H9 (cell line): ENCODE measurements around the gene UROS. TPM values are rescaled to one million over a fixed set of nuclear protein-coding genes. Genes with fewer than 3 reads are reported as not detected.

Source experiments
- DNase-seq: peaks from one replicate; pipeline ENCODE4 v3.0.0-alpha.2; 2017
- H2AFZ ChIP-seq: one replicate; pipeline ENCODE4 v1.6.1; 2013; ENCODE audit warnings: mild to moderate bottlenecking, low read length, control low read depth, moderate library complexity
- H2AK5ac ChIP-seq: 2 replicates; pipeline ENCODE4 v1.6.1; 2013; ENCODE audit warnings: low read length, control low read depth, mixed read lengths; ENCODE audit not compliant: insufficient read length
- H2BK120ac ChIP-seq: one replicate; pipeline ENCODE4 v1.6.1; 2013; ENCODE audit warnings: low read depth, mild to moderate bottlenecking, low read length, control low read depth, inconsistent platforms; ENCODE audit not compliant: poor library complexity, severe bottlenecking
- H2BK12ac ChIP-seq: 2 replicates; pipeline ENCODE4 v1.6.1; 2013; ENCODE audit warnings: low read length, control low read depth, mixed read lengths, low read depth; ENCODE audit not compliant: insufficient read length
- H2BK15ac ChIP-seq: 2 replicates; pipeline ENCODE4 v1.6.1; 2013; ENCODE audit warnings: low read depth, low read length, control low read depth
- H2BK20ac ChIP-seq: one replicate; pipeline ENCODE4 v1.6.1; 2013; ENCODE audit warnings: low read depth, mild to moderate bottlenecking, low read length, control low read depth, inconsistent platforms; ENCODE audit not compliant: poor library complexity, severe bottlenecking
- H2BK5ac ChIP-seq: 2 replicates; pipeline ENCODE4 v1.6.1; 2013; ENCODE audit warnings: low read length, control low read depth, mixed read lengths; ENCODE audit not compliant: insufficient read length
- H3K14ac ChIP-seq: 2 replicates; pipeline ENCODE4 v1.6.1; 2013; ENCODE audit warnings: low read length, control low read depth; ENCODE audit not compliant: insufficient read depth
- H3K18ac ChIP-seq: 2 replicates; pipeline ENCODE4 v1.6.1; 2013; ENCODE audit warnings: low read depth, mild to moderate bottlenecking, mixed read lengths, low read length, control low read depth; ENCODE audit not compliant: insufficient read length
- H3K23ac ChIP-seq: 2 replicates; pipeline ENCODE4 v1.6.1; 2013; ENCODE audit warnings: low read length, control low read depth, mixed read lengths, low read depth; ENCODE audit not compliant: insufficient read length
- H3K23me2 ChIP-seq: 2 replicates; pipeline ENCODE4 v1.6.1; 2013; ENCODE audit warnings: low read depth, mild to moderate bottlenecking, mixed read lengths, low read length, control low read depth; ENCODE audit not compliant: insufficient read length, poor library complexity, severe bottlenecking
- H3K27ac ChIP-seq: 2 replicates; pipeline ENCODE4 v1.5.1; 2013; ENCODE audit warnings: low read length, control low read depth, mixed read lengths, low read depth; ENCODE audit not compliant: insufficient read length
- H3K27me3 ChIP-seq: 2 replicates; pipeline ENCODE4 v1.6.1; 2013; ENCODE audit warnings: low read length, control low read depth, inconsistent platforms; ENCODE audit not compliant: insufficient read depth
- H3K4ac ChIP-seq: 2 replicates; pipeline ENCODE4 v1.6.1; 2013; ENCODE audit warnings: low read depth, mild to moderate bottlenecking, control low read depth, inconsistent platforms, low read length, moderate library complexity
- H3K4me1 ChIP-seq: 2 replicates; pipeline ENCODE4 v1.6.1; 2013; ENCODE audit warnings: low read length, control low read depth, inconsistent platforms; ENCODE audit not compliant: insufficient read depth
- H3K4me2 ChIP-seq: 2 replicates; pipeline ENCODE4 v1.6.1; 2013; ENCODE audit warnings: low read length, control low read depth, mixed read lengths; ENCODE audit not compliant: insufficient read length, insufficient read depth
- H3K56ac ChIP-seq: 2 replicates; pipeline ENCODE4 v1.6.1; 2013; ENCODE audit warnings: low read depth, mild to moderate bottlenecking, mixed read lengths, low read length, control low read depth; ENCODE audit not compliant: insufficient read length
- H3K79me1 ChIP-seq: 2 replicates; pipeline ENCODE4 v1.6.1; 2013; ENCODE audit warnings: low read depth, mild to moderate bottlenecking, moderate library complexity, low read length, control low read depth, inconsistent platforms; ENCODE audit not compliant: insufficient read depth, poor library complexity, severe bottlenecking
- H3K79me2 ChIP-seq: 2 replicates; pipeline ENCODE4 v1.6.1; 2013; ENCODE audit warnings: low read length, control low read depth, inconsistent platforms; ENCODE audit not compliant: insufficient read depth
- H3K9ac ChIP-seq: 2 replicates; pipeline ENCODE4 v1.6.1; 2013; ENCODE audit warnings: low read length, control low read depth, mixed read lengths; ENCODE audit not compliant: insufficient read length; ENCODE audit errors: extremely low read depth
- H3K9me3 ChIP-seq: one replicate; pipeline ENCODE4 v1.6.1; 2013; ENCODE audit warnings: low read depth, low read length, inconsistent platforms; ENCODE audit not compliant: control insufficient read depth
- H3T11ph ChIP-seq: one replicate; pipeline ENCODE4 v1.6.1; 2013; ENCODE audit warnings: mild to moderate bottlenecking, low read length, control low read depth, inconsistent platforms
- H4K20me1 ChIP-seq: one replicate; pipeline ENCODE4 v1.6.1; 2013; ENCODE audit not compliant: control insufficient read depth, insufficient read length, insufficient read depth
- H4K5ac ChIP-seq: 2 replicates; pipeline ENCODE4 v1.6.1; 2013; ENCODE audit warnings: low read depth, mild to moderate bottlenecking, mixed read lengths, low read length, control low read depth; ENCODE audit not compliant: insufficient read length
- H4K8ac ChIP-seq: replicated peaks from 2 replicates; pipeline ENCODE4 v1.6.1; 2013; ENCODE audit warnings: low read length, control low read depth, mixed read lengths, low read depth; ENCODE audit not compliant: insufficient read length
- H4K91ac ChIP-seq: 2 replicates; pipeline ENCODE4 v1.6.1; 2013; ENCODE audit warnings: low read depth, mild to moderate bottlenecking, moderate library complexity, mixed read lengths, low read length, control low read depth; ENCODE audit not compliant: insufficient read length
- H3K27ac Mint-ChIP-seq, 3 experiments: 2 replicates in 2 of 3; 3 replicates in 1 of 3; pipeline ENCODE4 v1.8.0; 2020 to 2021; ENCODE audit warnings: mixed read lengths in 3 of 3, mild to moderate bottlenecking in 1 of 3, moderate library complexity in 1 of 3
- H3K27me3 Mint-ChIP-seq: 2 replicates; pipeline ENCODE4 v1.8.0; 2021; ENCODE audit warnings: low read depth, mild to moderate bottlenecking, moderate library complexity, mixed read lengths
- H3K36me3 Mint-ChIP-seq, 3 experiments: 2 replicates in 2 of 3; 3 replicates in 1 of 3; pipeline ENCODE4 v1.8.0; 2020 to 2021; ENCODE audit warnings: low read depth in 3 of 3, mixed read lengths in 3 of 3; ENCODE audit not compliant: insufficient read depth in 1 of 3
- H3K4me1 Mint-ChIP-seq, 2 experiments: 2 replicates each; pipeline ENCODE4 v1.8.0; 2020; ENCODE audit warnings: mixed read lengths in 2 of 2
- H3K4me3 Mint-ChIP-seq, 2 experiments: 2 replicates in 1 of 2; 3 replicates in 1 of 2; pipeline ENCODE4 v1.8.0; 2020 to 2021; ENCODE audit warnings: mild to moderate bottlenecking in 2 of 2, mixed read lengths in 2 of 2, moderate library complexity in 1 of 2
- H3K9me3 Mint-ChIP-seq, 2 experiments: 2 replicates in 1 of 2; 3 replicates in 1 of 2; pipeline ENCODE4 v1.8.0; 2020; ENCODE audit warnings: mild to moderate bottlenecking in 2 of 2, mixed read lengths in 2 of 2, moderate library complexity in 1 of 2
- WGBS: extraction: QIAGEN DNeasy Blood & Tissue Kit; methylation state at CpG from one replicate; pipeline ENCODE4 v1.1.7; 2013; ENCODE audit warnings: missing lambda C conversion rate, low lambda C conversion rate, mixed read lengths; ENCODE audit not compliant: insufficient read length; ENCODE audit errors: extremely low coverage; 5-methylcytosine and 5-hydroxymethylcytosine counted together
- total RNA-seq: library from RNA; stranded (reverse); gene quantifications from 2 replicates; pipeline ENCODE4 v1.2.1, GENCODE V29; 2021
- TF ChIP-seq, protein P1 (sequence below): fragments of 200-600 bp; sonication (generic); conservative IDR thresholded peaks from 3 replicates; pipeline ENCODE4 v1.8.0; 2021; ENCODE audit warnings: antibody characterized with exemption, mild to moderate bottlenecking

The UROS gene
- total RNA-seq, 1 experiment from 2014 or later: 42.3 TPM

DNA sequence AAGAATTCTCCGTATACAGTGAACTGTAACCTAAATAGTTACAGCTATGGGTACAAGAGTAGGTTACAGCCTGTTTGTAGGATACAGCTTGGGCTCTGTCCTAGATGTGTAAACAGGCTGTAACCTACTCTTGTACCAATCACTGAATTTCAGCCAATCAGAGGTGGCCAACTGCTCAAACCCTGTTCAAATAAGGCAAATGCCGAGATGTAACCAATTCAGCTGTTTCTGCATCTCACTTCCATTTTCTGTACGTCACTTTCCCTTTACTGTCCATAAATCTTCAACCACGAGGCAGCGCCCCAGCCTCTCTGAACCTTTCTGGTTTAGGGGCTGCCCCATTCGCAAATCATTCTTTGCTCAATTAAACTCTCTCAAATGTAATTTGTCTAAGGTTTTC, 39.1 kb downstream of the UROS start:
- no peak overlapping the region for H2BK20ac ChIP-seq
- H4K5ac ChIP-seq: no peak overlapping the region
- H3K56ac ChIP-seq: no peak overlapping the region
- Mint-ChIP-seq H3K36me3 (no peaks in the 10 kb centered on the region; a peak in 1 of 7 replicates), H3K4me3 (no peak overlapping the region), H3K27me3 (peaks cover 6% of the 10 kb centered on the region), H3K4me1 (no peaks in the 10 kb centered on the region), H3K9me3 (peaks cover 0 to 8% of the 10 kb centered on the region in 2 experiments), H3K27ac (no peak overlapping the region)
- no peaks in the 10 kb centered on the region for H3K79me2 ChIP-seq
- no peak overlapping the region for H3K14ac ChIP-seq
- H2BK5ac ChIP-seq: no peak overlapping the region
- TF ChIP-seq, protein P1, sequence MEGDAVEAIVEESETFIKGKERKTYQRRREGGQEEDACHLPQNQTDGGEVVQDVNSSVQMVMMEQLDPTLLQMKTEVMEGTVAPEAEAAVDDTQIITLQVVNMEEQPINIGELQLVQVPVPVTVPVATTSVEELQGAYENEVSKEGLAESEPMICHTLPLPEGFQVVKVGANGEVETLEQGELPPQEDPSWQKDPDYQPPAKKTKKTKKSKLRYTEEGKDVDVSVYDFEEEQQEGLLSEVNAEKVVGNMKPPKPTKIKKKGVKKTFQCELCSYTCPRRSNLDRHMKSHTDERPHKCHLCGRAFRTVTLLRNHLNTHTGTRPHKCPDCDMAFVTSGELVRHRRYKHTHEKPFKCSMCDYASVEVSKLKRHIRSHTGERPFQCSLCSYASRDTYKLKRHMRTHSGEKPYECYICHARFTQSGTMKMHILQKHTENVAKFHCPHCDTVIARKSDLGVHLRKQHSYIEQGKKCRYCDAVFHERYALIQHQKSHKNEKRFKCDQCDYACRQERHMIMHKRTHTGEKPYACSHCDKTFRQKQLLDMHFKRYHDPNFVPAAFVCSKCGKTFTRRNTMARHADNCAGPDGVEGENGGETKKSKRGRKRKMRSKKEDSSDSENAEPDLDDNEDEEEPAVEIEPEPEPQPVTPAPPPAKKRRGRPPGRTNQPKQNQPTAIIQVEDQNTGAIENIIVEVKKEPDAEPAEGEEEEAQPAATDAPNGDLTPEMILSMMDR: no peak
- DNase-seq: no peak
- no peak overlapping the region for H3K23ac ChIP-seq
- no peak overlapping the region for H3T11ph ChIP-seq
- H3K79me1 ChIP-seq: no peaks in the 10 kb centered on the region
- no peak overlapping the region for H3K4me2 ChIP-seq
- no peak overlapping the region for H2AK5ac ChIP-seq
- no peak overlapping the region for H2AFZ ChIP-seq
- H3K9me3 ChIP-seq: no peaks in the 10 kb centered on the region
- H4K91ac ChIP-seq: no peak overlapping the region
- no peak overlapping the region for H3K4ac ChIP-seq
- H3K27ac ChIP-seq: no peak overlapping the region
- no peaks in the 10 kb centered on the region for H3K23me2 ChIP-seq
- no peak overlapping the region for H4K8ac ChIP-seq
- no peak overlapping the region for H2BK12ac ChIP-seq
- no peaks in the 10 kb centered on the region for H3K4me1 ChIP-seq
- no peak overlapping the region for H3K9ac ChIP-seq
- H2BK15ac ChIP-seq: no peak overlapping the region
- no peaks in the 10 kb centered on the region for H3K27me3 ChIP-seq
- no CpG with 5 or more reads among the region's 6 CpGs for WGBS
- no peak overlapping the region for H2BK120ac ChIP-seq
- H4K20me1 ChIP-seq: no peaks in the 10 kb centered on the region
- H3K18ac ChIP-seq: no peak overlapping the region
